GM12874 (cell line): ENCODE results near the gene COX7A2.

Experiments used
- TF ChIP-seq, protein P1 (sequence below): IDR thresholded peaks from 2 replicates; pipeline ENCODE4 v1.5.1; 2011; ENCODE audit warnings: low read depth, mild to moderate bottlenecking, control low read depth, low read length, moderate library complexity; ENCODE audit not compliant: insufficient read depth

COX7A2 gene

DNA sequence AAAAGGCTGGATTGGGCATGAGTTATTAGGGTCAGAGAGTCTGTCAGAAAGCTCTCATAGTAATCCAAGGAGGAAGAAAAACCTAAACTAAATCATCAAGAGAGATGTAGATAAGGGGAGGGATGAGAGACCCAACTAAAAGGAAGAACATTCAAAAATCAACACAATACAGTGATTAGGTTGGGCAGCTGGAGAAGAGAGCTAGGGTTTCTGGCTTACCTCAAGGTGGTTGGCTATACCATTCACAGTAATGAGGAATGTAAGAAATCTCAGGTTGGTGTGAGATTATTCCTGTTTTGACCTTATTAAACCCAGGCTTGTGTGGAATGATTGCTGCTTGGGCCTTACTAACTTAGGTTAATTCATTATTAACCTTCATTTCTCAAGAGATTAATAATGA is 6.2 kb upstream of the COX7A2 start:
- TF ChIP-seq, protein P1, sequence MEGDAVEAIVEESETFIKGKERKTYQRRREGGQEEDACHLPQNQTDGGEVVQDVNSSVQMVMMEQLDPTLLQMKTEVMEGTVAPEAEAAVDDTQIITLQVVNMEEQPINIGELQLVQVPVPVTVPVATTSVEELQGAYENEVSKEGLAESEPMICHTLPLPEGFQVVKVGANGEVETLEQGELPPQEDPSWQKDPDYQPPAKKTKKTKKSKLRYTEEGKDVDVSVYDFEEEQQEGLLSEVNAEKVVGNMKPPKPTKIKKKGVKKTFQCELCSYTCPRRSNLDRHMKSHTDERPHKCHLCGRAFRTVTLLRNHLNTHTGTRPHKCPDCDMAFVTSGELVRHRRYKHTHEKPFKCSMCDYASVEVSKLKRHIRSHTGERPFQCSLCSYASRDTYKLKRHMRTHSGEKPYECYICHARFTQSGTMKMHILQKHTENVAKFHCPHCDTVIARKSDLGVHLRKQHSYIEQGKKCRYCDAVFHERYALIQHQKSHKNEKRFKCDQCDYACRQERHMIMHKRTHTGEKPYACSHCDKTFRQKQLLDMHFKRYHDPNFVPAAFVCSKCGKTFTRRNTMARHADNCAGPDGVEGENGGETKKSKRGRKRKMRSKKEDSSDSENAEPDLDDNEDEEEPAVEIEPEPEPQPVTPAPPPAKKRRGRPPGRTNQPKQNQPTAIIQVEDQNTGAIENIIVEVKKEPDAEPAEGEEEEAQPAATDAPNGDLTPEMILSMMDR = no peak

DNA sequence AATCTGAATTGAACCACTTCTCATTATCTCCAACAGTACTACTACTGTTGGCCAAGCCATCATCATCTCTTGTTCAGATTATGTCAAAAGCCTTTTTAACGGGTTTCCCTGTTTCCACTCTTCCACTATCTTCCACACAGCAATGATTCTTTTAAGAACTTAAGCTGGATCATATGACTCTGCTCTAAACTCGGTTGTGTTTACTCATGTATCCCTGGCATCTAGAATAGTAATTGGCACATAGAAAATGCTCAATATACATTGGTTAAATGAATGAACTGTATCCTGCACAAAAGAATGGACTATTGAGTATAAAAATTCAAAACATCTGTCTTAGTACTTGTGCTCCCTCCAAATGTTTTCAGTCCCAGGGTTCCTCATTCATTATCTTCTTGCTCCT is 2.8 kb upstream of the COX7A2 start:
- TF ChIP-seq, protein P1 = no peak

DNA sequence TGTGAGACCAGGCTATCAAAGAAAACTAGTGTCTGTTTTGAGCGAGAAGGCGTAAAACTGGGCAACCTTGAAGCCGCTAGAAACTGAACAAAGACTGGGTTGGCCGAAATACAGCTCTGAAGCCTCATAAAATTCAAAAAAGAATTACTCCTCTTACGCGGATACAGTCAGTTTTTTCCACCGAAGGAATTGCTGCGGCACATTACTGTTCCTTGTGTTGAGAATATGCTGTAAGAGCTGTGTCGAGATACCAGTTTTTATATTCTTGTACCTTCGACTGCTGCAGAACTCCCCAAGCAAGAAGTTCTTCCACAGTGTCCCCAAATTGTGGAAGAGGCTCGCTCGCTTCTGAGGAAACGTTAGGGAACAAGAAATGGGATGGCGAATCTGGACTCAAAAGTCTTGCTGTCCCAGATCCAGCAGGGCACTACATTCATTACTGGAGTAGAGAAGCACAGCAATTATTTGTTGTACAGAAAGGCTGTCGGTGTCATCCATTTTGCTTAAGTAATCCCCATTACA is 523 bp upstream of the COX7A2 start:
- TF ChIP-seq, protein P1 = no peak

DNA sequence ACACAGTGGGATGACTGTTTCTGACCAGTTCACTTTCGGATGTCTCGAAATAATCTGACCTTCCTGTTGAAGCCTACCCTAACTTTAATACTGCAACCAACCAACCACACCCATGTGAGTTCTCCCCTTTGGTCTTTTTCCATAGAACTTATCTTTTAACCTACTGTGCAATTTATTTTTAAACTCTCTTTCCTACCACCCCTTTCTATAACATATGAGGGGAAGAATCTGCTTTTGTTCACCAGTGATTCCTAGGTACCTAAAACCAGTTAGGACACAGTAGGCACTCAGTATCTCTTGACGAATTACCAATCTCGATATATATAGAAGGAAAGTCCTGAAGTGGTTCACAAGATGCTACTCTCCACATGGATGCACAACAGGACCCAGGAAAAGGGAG is 7.0 kb downstream of the COX7A2 start:
- TF ChIP-seq, protein P1 = no peak

DNA sequence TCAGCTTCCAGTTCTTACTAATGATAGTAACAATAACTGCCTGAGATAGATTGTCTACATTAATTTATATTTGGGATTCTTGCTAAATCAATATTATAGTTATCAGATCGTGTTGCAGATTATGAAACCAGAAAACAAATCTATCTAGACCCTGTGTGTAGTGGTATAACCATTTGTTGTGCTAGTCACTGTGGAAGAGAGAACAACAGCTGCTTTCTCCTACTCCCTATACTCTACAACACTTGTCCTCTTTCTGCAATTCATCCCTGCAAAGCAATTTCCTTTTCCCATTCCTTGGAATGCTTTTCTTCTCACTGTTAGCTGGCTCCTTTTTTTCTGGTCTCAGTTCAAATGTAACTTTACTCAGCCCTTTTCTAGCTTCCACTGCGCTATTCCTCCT is 8.3 kb downstream of the COX7A2 start:
- TF ChIP-seq, protein P1 = no peak

DNA sequence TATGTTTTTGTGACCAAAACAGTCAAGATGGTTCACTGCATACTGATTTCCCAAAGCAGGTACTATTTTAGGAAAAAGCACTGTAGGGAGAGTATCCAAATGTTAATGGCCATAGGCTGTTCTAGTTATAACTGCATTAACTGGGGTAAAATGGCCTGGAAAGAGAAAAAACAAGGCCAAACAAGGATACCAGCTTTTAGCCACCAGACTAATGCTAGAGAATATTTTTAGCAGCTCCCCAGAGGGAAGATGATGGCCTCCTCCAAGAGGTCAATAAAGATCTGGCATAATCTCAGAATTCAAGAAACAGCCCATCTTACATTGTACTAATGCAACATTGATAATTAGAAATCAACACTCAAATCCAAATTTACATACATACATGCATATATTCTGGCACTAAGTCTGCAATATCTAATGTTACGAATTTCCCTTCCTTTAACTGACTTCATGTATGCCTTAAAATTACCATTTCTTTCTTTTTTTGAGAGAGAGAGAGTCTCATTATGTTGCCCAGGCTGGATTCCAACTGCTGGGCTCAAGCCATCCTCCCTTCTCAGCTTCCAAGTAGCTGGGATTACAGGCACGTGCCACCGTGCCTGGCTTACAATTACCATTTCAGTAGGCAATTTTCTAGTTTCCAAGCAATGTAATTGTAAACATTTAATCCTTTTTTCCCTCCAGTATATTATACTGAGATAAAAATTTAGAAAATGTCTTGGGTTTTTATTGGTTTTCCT is 9.3 kb downstream of the COX7A2 start:
- TF ChIP-seq, protein P1 = no peak

DNA sequence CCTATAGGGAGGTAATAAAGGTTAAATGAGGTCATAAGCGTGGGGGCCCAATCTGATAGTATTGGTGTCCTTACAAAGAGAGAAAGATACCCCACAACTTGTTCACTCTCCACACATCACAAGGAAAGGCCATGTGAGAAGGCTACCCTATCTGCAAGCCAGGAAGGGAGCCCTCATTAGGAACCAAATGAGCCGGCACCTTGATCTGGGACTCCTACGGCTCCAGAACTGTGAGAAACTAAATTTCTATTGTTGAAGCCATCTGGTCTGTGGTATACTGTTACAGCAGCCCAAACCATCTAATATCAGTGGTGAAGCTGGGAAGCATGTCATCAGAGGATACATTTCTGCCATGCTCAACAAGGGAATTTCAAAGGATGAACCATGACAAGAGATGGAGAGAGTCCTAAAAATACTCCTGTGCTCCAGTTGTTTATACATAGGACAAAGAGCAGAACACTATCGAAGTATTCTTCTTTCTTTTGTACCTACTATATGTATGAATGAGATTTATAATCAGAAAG is 10.4 kb downstream of the COX7A2 start:
- TF ChIP-seq, protein P1 = no peak
